OCI-LY3 (cell line): Measurements from ENCODE around the gene SYPL2.

Experiments
- EZH2phosphoT487 ChIP-seq: fragments of 200-600 bp; shearing (Covaris generic); IDR thresholded peaks from 2 replicates; pipeline ENCODE4 v1.6.1; 2018; ENCODE audit warnings: antibody characterized with exemption, mixed run types, low read depth
- TF ChIP-seq, protein P1 (sequence below): fragments of 200-600, 300-600 bp; sonication (generic); IDR thresholded peaks from 2 replicates; pipeline ENCODE4 v1.5.1; 2014; ENCODE audit warnings: antibody characterized with exemption, low read length, low read depth

DNA sequence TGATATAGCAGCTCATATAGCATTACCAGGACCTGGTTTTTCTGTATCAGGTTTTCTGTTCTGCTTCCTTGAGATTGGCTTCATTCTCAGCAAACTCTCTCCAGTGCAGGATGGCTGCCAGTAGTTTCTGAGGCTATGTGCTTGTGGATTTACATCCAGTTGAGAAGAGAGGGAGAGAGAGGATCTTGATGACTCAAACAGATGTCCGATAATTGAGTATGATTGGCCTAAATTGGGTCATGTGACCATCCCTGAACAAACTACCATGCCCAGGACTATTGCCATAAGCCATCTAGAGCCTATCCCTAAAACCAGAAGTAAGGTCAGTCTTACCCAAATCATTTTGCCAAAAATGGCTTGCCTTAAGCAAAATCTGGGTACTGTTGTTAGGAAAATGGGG, 22.0 kb upstream of the SYPL2 start:
- TF ChIP-seq, protein P1, sequence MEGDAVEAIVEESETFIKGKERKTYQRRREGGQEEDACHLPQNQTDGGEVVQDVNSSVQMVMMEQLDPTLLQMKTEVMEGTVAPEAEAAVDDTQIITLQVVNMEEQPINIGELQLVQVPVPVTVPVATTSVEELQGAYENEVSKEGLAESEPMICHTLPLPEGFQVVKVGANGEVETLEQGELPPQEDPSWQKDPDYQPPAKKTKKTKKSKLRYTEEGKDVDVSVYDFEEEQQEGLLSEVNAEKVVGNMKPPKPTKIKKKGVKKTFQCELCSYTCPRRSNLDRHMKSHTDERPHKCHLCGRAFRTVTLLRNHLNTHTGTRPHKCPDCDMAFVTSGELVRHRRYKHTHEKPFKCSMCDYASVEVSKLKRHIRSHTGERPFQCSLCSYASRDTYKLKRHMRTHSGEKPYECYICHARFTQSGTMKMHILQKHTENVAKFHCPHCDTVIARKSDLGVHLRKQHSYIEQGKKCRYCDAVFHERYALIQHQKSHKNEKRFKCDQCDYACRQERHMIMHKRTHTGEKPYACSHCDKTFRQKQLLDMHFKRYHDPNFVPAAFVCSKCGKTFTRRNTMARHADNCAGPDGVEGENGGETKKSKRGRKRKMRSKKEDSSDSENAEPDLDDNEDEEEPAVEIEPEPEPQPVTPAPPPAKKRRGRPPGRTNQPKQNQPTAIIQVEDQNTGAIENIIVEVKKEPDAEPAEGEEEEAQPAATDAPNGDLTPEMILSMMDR = no peak
- TF ChIP-seq EZH2phosphoT487 = no peak
